ENCODE results near the gene SPEM2.

SPEM2 gene

GRCh38 chr17:7475764-7476422 is 50.5 kb downstream of the SPEM2 start:
- no peak for DNase-seq

GRCh38 chr17:7476494-7476893 is 51.1 kb downstream of the SPEM2 start:
- no peak for DNase-seq

GRCh38 chr17:7476951-7477350 is 51.5 kb downstream of the SPEM2 start:
- no peak for DNase-seq

Measured in activated CD4-positive, alpha-beta T cell treated with anti-CD3 and anti-CD28 coated beads, Interleukin-10, Interleukin-2, amounts not matched to agents 100 ng/mL and 50 ng/mL, durations not matched to agents 16 hours and 8 hours (primary cell).